T47D (cell line): ENCODE results near the gene TEX29.

Experiments
- DNase-seq, 2 experiments: peaks; one replicate each; pipeline versions ENCODE4 v3.0.0 to v3.0.0-alpha.2; 2011 to 2012; ENCODE audit warnings: low read depth in 1 of 2, low spot score in 1 of 2
- JUND ChIP-seq: IDR thresholded peaks from 2 replicates; pipeline ENCODE4 v1.6.1; 2012; ENCODE audit warnings: low read depth
- in situ Hi-C: cut with HindIII; loops from 2 replicates; pipeline ENCODE4 v1.10.0; 2016; ENCODE audit warnings: low sequenced_read_pairs, low pct_unique_long_range_greater_than_20kb

The TEX29 gene

DNA sequence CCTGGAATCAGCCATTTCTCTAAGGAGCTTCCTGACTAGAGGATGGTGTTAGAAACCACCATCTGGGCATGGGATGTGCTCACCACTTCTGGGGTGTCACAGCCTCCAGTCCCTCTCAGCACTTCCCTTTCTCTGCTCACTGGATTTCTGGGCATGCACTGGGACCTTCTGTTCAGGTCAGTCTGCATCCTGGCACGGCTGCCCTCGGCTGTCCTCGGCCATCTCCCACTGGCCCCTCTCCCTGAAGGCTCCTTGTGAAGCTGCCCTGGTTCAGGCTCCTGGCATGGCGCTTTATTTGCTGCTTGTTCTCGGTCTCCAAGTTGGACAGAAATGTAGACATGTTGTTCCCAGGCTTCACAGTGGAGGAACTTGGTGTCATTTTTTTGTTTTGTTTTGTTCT is 60.0 kb downstream of the TEX29 start:
- DNase-seq = no peak
- in situ Hi-C loops = no loop called here
- no peak for TF ChIP-seq JUND

GRCh38 chr13:111382411-111382810 is 62.0 kb downstream of the TEX29 start:
- TF ChIP-seq JUND = no peak
- in situ Hi-C loops = no loop called here
- DNase-seq = no peak

DNA sequence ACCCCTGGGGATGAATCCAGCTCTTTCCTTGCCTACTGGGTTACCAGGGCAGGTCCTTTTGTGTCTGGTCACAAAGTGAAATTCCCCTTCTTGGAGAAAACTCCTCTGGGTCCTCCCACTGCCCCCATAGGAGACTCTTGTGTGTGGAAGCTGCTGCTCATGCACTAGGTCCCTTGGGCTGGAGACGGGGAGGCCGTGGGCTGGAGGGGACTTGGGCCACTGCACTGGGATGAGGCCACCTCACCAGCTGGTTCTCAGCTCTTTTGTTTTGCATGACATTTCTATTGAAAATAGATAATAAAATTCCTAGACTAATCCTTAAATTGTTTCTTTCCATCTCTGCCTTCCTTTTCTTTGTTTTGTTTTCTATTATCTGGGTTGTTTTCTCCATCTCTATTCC is 62.4 kb downstream of the TEX29 start:
- in situ Hi-C loops = no loop called here
- no peak for TF ChIP-seq JUND
- no peak for DNase-seq

GRCh38 chr13:111383591-111384440 is 63.4 kb downstream of the TEX29 start:
- no peak for DNase-seq
- in situ Hi-C loops = no loop called here
- TF ChIP-seq JUND = no peak

GRCh38 chr13:111384441-111385182 is 64.2 kb downstream of the TEX29 start:
- no peak for DNase-seq

DNA sequence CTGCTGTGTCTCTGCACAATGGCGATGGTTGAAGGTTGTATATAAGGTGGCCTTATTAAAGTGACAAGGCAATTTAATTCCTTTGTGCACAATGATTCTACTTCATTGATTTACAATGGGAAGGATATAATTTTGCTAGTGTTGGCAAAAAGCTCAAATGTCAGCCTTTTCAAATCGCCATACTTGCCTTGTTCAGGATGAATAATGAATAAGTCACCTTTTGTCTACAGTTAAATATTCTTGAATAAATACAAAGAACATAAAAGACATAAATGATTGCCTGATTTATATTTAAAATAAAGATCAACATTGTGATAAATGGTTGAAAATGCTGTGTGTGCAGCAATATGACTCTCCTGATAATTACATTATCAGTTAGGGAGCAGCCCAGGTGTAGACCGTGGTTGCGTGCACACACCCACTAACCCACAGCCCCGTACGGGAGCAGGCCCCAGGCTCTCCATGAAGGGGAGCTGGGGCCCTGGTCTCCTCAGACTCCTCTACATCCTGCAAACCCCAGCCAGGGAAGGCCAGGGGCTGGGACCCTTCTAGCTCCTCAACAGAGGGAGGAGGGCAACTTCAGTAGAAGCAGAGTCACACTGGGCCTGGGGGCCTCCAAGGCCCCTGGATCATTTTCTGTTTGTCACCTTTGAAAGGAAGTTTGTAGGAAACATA is 64.9 kb downstream of the TEX29 start:
- no peak for DNase-seq

More at GRCh38 chr13:111384441-111385182, 64.2 kb downstream of the TEX29 start:
- no peak for TF ChIP-seq JUND
- in situ Hi-C loops = no loop called here

DNA sequence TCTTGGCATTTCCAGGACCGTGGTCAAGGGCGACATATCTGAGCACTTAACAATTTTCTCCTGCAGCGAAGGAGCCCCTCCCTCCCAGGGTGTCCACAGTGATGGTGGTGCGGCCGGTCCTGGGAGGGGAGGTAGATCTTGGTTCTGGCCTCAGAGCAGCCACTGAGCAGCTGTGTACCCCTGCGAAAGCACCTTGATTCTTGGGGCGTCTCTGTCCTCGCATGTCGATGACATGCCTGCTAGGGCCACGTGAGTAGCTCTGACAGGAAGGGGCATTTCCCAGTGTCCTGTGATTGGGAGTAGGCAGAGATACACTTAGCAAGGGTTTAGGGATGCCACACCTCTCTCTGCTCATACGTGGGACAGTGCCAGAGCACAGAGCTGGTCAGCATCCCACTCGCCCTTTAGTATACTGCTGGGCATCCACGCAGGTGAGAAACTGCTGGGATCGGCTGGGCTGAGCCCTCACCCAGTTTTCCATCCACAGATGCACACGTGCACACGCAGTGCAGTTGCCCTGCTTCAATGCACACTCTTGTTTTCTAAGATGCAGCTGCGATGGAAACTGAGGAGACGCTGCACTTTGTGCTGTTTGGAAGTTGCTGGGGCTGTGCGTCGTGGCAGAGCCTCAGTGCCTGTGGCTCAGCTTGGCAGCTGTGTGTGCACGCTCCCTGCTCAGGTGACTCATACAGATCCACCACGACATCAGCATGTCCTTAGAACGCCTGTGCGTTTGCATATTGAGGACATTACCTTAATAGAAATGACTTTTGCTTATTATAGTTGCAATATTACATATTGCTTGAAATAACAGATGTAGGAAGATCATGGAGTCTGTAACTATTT is 66.8 kb downstream of the TEX29 start:
- TF ChIP-seq JUND = no peak
- DNase-seq = no peak
- in situ Hi-C loops = no loop called here

More for the DNA sequence above, 64.9 kb downstream of the TEX29 start:
- in situ Hi-C loops = no loop called here
- no peak for TF ChIP-seq JUND

GRCh38 chr13:111387945-111388600 is 67.6 kb downstream of the TEX29 start:
- in situ Hi-C loops = no loop called here
- TF ChIP-seq JUND = no peak
- DNase-seq = no peak

DNA sequence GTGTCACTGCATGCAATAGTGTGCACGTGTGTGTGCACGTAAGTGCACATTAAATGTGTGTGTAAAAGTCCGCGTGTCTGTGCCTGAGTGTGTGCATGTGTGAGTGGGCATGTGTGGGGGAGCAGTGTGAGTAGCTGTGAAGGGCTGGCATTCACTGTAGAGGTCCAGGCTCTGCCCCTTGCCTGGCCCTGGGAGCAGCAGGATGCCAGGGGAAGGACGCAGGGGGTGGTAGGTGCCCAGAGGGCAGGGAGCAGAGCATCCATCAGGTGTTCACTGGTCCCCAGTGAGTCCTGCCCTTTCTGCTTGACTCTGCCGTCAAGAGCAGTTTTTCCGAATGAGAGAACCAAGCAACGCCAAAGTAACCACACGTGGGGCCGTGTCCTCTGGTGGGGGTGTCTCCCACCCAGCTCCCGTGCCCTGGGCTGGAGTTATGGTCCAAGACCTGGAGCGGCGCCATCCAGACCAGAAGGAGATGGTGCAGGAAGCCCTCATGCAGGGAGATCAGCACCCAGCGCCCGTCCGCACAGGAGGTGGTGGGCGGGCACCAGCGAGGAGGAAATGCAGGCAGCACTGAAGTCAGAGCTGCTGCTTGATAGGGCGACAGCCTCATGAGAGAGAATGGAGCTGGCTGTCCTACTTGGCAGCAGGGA is 68.5 kb downstream of the TEX29 start:
- no peak for DNase-seq
- TF ChIP-seq JUND = no peak
- in situ Hi-C loops = no loop called here

- TF ChIP-seq JUND = no peak
- in situ Hi-C loops = no loop called here
- DNase-seq = no peak
Measured at GRCh38 chr13:111389621-111390521, 69.4 kb downstream of the TEX29 start.
